DND-41 (cell line): ENCODE data around the gene CABLES2.

Source experiments
- EZH2 ChIP-seq: IDR thresholded peaks from 3 replicates; pipeline ENCODE4 v1.6.1; 2012; ENCODE audit warnings: borderline replicate concordance, low read depth, mild to moderate bottlenecking, moderate library complexity, low read length, inconsistent platforms; ENCODE audit not compliant: severe bottlenecking
- TF ChIP-seq, protein P1 (sequence below): IDR thresholded peaks from 2 replicates; pipeline ENCODE4 v1.5.1; 2012; ENCODE audit warnings: borderline replicate concordance, low read length, moderate library complexity, mild to moderate bottlenecking; ENCODE audit not compliant: poor library complexity, severe bottlenecking; ENCODE audit errors: extremely low read depth

DNA sequence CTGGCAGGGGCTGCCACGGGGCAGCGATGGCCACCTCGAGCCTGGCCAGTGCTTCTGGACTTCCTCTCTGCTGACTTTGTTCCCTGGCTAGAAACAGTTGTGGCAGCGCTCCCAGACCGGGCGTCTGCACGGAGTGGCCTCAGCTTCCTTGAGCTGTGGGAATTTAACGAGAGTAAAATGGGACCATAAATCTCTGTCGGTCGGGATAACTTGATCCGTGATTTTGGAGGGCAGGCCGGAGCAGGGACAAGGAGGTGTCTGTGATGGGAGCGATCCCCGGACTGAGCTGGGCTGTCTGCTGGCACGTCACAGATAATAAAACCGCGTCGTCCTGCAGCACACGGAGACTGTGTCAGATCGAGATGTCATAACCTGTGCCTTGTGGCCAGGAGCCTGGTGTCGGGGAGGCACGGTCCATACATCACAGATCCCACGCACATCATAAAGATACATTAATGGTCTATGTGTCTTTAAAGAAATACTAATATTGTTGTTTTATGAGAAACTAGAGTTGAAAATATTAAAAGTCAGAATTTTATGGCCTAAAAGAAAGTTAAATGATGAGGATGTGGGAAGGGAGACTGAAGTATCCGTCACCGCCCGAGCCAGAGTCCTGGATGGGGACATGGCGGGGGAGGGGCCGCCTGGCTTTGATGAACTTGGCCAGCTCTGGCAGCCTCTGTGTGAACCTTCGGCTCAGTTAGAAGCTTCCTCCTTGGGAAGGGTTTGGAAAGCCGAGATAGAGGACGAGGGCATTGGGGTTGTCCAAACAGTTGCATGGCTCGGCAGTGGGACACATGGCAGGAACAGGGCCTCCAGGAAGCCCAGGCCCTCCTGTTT is 26.8 kb upstream of the CABLES2 start:
- TF ChIP-seq, protein P1, sequence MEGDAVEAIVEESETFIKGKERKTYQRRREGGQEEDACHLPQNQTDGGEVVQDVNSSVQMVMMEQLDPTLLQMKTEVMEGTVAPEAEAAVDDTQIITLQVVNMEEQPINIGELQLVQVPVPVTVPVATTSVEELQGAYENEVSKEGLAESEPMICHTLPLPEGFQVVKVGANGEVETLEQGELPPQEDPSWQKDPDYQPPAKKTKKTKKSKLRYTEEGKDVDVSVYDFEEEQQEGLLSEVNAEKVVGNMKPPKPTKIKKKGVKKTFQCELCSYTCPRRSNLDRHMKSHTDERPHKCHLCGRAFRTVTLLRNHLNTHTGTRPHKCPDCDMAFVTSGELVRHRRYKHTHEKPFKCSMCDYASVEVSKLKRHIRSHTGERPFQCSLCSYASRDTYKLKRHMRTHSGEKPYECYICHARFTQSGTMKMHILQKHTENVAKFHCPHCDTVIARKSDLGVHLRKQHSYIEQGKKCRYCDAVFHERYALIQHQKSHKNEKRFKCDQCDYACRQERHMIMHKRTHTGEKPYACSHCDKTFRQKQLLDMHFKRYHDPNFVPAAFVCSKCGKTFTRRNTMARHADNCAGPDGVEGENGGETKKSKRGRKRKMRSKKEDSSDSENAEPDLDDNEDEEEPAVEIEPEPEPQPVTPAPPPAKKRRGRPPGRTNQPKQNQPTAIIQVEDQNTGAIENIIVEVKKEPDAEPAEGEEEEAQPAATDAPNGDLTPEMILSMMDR = no peak
- TF ChIP-seq EZH2 = no peak
